Measurements from ENCODE around the gene DHH.
A peak's percentile ranks its signal among the peaks of the same experiment; 100 is the strongest.
"Not testable (repeated sequence)": the region's sequence is repeated elsewhere in the genome, so short reads cannot be mapped to it uniquely, and the experiment has no call there.

Gene DHH

DNA sequence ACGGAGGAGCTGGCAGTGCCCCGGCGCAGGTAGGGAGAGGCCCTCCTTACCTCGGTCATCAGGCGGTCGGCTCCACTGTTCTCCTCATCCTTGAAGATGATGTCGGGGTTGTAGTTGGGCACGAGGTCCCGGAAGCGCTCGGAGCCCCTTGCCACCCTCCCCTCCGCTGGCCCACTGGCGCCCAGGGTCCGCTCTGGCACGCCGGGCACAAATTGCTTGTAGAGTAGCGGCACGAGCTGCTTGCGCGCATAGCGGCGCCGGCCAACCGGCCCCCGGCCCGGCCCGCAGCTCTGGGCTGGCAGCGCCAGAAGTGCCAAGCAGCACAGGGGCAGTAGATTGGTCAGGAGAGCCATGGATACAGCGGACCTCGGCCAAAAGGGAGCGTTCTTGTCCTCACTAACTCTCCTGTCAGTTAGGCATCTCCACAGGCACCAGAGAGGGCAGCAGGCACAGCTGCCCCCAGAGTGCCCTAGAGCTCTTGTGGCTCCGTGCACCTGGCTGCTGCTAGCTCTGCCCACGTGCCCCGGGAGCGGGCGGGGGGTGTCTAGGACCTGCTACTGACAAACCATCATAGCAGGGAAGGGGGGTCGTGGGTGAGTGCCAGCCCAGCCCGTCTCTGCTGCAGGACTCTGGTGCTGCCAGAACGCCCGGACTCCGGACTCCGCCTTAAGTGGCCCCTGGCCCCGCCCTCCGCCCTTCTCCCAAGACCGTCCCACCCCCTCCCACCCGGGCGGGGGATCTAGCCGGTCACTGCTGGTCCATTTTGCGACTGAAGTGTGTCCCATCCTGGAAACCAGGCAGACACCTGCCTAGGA, at the start of gene DHH:
DHH (minus strand) TSS at position 642 of the 815 bp plus-strand sequence; CDS start at position 353, 289 bp downstream.
- DNase-seq: no peak

DNA sequence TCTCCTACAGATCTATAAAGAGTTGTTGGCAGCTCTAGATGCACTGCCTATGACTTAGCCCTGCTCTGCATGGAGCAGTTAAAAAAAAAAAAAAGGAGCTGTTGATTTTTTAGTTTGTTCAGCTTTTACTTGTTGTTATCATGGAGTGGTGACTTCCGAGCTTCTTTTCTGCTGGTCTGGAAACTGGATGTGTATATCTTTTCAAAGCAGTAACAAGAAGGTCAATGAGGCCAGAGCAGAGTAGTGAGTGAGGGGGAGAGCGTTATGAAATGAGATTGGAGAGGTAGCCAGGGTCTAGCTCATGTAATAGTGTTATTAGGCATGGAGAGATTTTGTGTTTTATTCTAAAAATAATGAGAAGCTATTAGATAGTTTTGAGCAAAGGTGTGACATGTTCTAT, 49.8 kb upstream of the DHH start:
- no peak for DNase-seq

DNA sequence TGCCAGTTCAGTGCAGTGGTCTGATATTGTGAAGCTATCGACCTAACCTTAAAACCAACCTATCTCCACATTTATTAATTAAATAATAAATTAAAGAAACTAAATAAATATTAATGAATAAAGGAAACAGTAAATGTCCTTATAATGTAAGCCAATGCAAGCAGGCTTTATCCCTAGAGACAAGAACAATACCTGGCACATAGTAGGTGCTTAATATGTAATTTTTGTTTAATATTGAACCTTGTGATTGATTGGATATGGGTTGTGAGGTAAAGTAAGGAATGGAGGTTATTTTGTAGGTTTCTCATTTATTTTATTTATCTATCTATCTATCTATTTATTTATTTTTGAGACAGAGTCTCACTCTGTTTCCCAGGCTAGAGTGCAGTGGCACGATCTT, 44.4 kb upstream of the DHH start:
- DNase-seq: no peak

DNA sequence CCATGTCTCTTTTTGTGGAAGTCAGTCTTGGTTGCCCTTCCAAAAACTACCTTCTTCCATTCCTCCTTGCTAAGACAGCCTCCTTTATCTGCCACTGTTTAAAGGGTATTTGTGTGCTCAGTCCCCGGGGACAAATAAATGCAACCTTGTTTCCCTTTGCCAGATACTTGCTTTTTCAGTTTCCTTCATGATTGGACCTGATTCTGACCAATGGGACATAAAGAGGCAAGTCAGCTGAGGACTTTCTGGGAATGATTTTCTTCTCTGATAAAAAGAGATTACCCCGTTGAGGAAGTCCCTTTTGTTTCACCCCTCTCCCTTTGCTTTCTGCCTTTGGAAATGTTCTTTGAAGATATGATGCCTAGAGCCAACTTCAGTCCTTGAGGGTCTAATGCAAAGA, 44.0 kb upstream of the DHH start:
- DNase-seq: no peak

DNA sequence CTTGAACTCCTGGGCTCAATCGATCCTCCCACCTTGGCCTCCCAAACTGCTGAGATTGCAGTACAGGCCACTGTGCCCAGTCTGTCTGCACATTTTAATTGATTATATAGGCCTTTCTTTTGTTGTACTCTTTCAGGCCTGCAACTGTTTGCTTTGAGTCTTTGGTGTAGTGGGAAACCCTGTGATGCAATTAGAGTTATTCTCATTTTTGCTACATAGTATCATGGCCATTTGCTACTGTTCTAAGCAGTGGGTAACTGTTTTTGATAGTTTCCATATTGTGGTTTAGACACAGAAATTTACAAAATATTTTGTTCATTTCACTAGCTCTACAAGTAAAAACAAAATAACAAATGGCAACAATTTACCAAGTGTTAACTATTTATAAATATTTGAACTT, 42.9 kb upstream of the DHH start:
- no peak for DNase-seq

DNA sequence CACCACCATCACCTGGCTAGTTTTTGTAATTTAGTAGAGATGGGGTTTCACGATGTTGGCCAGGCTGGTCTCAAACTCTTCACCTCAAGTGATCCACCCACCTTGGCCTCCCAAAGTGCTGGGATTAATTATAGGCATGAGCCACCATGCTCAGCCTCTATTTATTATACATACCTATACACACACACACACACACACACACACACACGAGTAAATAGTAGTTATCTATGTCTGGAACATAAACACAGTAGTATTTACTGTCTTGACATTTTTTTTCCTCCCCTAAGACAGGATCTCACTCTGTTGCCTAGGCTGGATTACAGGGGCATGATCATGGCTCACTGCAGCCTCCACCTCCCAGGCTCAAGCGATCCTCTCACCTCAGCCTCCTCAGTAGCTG, 42.4 kb upstream of the DHH start:
- not testable (repeated sequence) for DNase-seq

DNA sequence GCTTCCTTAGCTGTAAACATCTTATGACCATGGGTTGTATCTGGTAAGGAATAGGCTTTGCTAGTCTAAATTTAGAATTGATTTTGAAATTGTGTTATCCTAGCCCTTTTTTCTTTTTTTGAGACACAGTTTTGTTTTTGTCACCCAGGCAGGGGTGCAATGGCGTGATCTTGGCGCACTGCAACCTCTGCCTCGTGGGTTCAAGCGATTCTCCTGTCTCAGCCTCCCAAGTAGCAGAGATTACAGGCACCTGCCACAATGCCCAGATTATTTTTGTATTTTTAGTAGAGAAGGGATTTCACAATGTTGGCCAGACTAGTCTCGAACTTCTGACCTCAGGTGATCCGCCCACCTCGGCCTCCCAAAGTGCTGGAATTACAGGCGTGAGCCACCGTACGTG, 39.0 kb upstream of the DHH start:
- DNase-seq: no peak

DNA sequence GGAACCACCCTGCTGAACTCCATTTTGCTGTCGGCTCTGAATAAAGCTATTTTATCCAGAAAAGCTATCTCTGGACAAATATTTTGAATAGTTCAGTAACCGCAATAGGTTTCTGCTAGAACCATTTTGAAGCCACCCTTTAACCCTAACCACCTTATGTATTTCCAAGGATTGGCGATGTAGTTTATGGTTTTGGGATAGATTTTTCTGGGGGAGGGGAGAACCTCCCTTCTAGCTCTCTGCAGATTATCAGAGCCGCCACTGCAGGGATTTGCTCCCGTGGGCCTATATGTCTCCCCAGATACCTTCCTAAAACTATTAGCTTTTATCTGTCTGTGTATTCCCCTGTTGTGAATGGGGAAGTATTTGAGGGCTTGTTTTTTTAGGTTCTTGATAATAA, 38.4 kb upstream of the DHH start:
- DNase-seq: no peak

DNA sequence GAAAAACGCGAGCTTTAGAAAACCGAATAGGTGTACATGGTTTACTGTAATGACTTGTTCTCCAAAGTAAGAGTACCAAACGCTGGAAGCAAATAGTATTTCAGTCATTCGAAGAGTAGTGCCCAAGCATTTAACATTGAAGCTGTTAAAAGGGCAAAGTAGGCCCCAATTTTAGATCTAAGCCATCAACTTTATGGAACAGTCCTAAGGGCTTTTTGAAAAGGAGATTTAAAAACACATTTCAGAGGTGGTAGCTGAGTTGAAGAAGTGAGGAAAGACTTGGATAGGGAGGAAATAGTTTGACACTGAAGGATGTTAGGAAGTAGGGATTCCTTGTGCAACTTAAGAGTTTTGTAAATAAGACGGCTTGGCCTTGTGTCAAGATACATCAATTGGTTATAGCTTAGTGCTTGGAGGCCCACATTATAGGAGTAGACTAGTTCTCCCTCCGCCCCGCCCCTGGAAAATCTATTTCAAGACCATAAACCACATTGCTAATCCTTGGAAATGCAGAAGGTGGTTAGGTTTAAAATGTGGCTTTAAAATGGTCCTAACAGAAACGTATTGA, 37.4 kb upstream of the DHH start:
- DNase-seq: no peak

DNA sequence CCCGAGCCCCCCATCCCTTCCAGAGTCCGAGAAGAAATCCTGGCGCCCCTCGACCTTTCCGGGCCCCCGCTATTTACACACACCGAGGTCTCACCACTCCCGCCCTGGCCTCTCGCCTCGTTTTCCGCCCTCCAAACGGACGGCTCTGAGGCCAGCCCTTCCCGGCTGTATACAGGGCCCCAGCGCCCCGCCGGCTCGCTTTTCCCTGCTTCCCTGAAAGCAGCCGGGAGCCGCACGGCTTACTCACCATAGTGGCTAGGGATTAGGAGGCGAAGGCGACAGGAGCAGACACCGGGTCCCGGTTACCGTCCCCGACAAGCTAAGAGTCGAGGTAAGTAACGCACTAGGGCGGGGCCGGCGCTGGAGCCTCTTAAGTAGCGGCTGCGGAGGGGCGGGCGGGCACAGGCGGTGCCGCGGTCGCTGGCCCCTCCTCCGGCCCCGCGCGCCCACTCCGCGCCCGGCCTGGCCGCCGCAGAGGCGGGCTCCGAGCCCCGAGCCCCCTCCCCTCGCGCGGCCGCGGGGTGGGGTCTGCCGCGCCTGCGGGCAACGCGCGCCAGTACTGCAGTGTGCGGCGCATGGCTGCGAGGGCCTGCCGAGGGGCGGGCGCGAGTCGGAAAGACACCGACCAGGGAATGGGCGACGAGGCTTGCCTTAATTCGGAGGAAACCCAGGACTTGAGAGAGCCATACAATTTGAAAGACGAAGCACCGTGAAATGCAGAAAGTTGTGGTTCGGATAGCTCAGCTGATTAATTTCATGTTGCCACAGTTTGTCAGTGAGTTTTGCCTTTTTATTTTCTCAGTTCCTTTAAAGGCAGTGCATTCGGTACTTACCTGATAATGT, 36.7 kb upstream of the DHH start, which contains the start of gene TUBA1B:
TUBA1B (minus strand) TSS at position 345 of the 843 bp plus-strand sequence; CDS start at position 250, 95 bp downstream.
- peak; percentile 86 for DNase-seq

DNA sequence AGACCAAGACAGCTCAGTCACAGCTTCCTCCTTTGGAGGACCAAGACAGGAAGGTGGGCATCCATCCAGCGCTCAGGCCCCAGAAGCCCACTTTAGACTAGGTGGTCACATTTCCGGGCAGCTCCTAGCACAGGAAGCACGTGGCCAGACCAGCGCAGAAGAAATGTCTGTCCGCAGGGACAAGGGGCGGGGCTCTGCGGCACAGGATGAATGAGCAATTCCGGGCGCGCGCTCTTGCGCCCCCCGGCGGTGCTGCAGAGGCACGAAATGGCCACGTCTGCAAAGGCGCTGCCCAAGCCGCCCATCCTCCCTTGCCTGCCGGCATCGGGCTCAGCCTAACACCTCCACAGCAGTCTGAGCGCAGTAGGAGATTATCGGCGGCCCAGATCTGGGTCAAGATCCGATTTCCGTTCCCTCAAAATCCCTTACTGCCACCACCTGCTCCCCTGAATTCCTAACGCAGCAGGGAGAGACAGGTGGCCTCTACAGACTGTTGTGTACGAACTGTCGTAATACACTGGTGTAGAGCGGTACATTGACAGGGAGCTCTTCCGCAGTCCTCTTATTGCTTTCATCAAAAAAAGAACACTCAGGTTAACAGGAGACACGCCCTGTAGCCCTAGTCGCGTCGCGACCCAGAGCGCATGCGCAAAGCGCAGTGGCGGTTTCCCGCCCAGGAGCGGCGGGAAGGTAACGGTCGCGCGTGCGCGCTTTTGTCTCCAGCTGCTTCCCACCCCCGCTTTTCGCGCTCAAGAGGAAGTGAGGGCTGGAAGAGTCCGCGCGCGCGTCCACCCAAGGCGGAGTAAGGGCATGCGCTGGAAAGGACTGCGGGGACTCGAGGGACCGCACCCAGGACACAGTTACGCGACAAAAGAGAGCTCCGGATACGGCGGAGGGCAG, 35.8 kb upstream of the DHH start:
- DNase-seq: peak; percentile 90

DNA sequence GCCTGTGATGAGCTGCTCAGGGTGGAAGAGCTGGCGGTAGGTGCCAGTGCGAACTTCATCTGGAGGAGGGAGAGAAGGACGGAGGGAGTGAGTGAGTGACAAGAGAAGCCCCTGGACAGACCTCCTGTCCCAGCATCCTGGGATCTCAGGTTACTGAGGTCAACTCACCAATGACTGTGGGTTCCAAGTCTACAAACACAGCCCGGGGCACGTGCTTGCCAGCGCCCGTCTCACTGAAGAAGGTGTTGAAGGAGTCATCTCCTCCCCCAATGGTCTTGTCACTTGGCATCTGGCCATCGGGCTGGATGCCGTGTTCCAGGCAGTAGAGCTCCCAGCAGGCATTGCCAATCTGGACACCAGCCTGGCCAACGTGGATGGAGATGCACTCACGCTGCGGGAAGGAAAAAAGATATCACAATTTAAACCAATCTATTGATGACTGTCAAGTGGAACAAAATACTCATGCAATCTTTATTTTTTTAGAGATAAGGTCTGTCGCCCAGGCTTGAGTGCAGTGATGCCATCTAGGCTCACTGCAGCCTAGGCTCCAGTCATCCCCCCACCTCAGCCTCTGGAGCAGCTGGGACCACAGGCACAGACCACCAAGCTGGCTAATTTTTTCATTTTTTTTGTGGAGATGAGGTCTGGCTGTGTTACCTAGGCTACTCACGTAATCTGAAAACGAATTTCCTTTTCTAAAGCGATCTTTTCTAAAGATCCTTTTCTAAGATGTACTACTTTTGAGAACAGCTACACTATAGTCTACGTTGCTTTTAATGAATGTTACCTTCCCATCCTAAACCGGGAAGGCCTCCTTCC, 34.9 kb upstream of the DHH start:
- DNase-seq: no peak

DNA sequence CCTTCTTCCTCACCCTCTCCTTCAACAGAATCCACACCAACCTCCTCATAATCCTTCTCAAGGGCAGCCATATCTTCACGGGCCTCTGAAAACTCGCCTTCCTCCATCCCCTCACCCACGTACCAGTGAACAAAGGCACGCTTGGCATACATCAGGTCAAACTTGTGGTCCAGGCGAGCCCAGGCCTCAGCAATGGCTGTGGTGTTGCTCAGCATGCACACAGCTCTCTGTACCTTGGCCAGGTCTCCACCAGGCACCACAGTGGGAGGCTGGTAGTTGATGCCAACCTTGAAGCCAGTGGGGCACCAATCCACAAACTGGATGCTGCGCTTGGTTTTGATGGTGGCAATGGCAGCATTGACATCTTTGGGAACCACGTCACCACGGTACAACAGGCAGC, 33.4 kb upstream of the DHH start:
- DNase-seq: not testable (repeated sequence)

DNA sequence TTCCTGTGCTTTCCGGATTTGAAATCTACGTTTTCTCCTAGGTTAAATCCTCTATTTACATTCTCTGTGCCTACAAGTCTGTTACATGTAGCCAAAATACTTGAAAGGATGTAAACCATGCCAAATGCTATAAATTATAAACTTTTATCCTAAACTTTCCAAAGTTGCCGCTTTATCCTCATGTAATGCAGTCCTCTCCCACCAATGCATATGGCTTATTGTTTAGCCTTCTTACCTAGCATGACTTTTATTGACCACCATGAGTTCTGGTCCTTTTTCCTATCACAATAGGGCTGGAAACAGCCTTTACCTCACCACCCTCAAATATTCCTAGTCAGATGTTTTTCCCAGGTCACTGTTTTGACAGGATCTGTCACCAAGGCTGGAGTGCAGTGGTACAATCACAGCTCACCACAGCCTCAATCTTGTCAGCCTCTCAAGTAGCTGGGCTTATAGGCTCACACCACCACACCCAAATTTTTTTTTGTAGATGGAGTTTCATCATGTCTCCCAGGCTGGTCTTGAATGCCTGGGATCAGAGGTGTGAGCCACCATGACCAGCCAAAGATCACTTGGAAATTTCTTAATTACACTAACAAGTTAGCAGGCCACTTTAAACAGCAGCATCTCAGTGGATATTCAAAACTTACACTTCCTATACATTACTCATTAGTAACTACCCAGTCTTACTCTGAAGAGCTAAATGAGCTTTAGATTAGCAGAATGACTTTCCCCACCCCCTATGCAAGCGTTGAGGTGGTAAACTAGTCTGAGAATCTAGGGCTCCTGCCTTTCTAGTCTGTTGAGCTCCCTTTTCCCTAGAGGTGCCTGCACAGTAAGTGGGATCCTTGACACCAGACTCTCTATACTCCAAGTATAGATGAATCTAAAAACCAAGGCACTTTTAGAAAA, 32.5 kb upstream of the DHH start:
- no peak for DNase-seq

DNA sequence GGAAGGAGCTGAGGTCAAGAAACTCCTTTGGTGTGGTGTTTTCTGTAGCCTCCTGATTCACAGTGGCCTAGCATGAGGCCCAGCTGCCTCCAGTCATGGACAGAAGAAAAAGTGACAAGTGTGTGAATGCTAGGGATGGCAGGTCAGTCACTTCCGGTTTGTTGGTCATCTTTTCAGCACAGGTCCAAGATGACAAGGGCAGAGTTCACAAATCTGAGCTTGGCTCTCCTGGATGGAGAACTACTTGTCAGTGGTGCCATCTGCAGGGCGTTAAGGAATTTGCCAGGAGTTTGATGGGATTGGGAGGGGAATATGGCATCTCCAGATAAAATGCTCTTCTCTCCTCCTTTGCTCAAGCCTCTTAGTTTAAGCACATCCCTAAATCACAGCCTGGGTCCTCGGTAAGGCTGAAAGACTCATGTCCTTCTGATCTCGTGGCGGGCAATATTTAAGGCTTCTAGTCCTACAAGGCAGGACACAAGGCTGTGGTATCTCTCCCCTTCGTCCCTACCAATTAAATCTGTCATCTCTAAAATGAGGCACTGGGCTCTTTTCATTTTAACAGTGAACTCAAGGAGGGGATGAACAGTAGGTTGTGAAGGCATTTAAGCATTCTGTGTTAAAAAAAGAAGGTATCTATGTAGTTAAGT, 26.6 kb upstream of the DHH start:
- no peak for DNase-seq

DNA sequence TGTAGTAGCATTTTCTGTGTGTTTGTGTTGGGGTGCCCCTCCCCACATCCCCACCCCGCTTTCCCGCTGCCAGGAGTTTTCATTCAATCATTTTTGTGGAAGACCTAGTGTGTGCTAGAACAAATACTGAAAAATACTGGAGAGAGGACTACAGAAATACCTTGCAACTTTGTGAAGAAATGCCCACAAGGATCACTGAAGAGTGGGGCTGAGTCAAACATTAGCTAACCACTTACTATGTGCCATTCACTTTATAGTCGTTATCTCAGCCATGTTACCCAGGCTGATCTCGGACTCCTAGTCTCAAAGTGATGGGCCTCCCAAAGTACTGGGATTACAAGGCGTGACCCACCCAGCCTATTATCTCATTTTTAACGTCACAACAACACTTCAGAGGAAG, 16.6 kb upstream of the DHH start:
- no peak for DNase-seq

DNA sequence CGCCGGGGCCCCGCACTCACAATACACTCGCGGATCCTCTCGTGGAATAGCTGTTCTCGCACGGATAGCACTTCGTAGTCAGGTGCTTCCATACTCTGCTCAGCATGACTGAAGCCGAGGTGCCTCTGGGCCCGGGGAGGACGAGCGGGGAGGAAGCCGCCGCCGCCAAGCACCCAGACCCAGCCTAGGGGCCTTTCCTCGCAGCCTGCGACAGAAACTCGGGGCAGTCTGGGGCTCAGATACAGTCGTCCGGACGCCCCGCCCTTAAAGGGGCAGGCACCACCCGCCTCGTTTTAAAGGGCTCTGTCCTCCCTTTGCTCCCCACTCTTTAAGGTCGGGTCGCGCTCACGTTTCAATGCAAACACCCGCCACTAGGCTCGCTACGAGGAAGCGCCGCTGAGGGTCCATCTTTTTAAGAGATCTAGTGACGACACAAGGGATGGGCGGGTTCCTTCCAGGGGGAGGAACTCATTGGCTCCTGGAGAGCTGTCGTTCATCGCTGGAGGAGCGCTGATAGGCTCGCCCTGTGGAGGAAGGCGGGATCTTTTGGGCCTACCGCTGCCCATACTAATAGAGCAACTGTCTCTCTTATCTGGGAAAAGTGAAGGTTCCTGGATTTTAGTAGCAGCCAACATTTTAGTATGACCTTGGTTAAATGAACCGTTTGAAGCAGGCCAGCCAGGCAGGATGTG, 16.0 kb upstream of the DHH start, which contains the start of gene LMBR1L:
LMBR1L (minus strand) TSS at position 384 of the 692 bp plus-strand sequence; CDS start at position 92, 292 bp downstream.
- peak; percentile 96 for DNase-seq

DNA sequence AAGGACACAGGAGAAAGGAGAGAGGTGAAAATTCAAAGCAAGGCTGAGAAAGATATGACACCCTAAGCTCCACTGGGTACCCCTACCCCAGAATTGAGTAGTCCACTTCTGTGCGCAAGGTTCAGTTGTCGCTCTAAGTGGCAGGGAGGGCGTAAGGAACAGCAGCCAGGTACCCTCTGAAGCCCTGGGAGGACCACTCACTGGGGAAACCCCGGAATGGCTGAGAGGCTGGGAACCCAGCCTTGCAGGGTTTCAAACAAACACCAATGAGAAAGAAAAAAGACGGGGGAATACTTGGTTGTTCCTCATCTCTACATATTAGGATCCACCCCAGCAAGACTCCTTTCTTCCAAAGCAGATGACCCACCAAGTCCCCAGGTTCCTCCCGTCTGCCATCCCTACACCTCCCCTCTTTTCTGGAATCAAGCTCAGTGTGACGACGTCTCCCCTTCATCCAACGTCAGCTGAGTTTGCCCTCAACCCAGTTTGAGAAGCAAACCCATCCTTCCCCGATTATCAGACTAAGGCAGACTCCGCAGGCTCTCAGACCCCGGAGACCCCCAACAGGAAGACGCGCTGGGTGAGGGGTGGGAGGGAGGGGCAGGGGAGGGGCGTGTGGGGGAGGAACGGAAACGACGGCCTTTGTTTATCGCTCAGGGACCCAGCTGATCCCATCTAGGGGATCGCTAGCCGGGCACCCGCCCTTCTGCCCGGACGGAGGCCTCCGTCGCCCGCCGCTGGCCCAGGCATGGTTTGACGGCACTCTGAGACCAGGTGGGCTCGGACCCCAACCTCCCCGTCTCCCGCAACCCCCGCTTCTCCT, 15.3 kb upstream of the DHH start:
- no peak for DNase-seq
